GM19455 (cell line): ENCODE results near the gene FAM120B.

Experiments
- ATAC-seq: cut with Tn5 transposase; IDR thresholded peaks from one replicate; pipeline ENCODE4 v1.9.1; 2021; ENCODE audit not compliant: unreplicated experiment

Gene FAM120B

DNA sequence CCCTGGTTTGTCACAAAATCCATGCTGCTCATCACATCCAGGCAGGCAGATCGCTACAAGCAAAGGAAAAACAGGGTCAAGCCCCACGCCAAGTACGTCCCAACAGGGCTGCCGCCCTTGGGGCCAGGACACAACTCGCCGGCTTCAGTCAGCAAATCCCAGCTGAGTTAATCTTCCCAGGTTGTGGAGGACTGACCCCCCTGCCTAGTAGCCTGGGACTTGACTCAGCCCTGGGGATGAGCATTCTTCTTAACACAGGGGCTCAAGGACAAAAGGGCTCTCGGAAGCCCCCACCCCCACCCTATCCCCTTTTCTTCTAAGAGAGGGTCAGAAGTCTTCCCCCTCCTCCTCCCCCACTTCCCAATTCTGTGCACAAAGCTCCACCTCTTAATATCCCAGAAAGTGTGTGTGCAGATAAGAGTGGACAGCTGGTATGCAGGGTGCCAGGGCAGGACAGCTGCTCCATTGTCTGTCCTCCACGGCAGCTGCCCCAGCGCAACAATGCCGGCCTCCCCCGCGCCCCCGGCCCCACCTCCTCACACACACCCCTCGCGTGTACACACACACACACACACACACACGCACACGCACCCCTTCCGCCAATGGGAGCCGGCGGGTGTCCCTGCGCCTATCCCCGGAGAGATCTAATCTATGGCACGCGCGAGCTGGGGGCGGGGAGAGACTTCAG is 20.2 kb upstream of the FAM120B start:
- ATAC-seq = no peak

DNA sequence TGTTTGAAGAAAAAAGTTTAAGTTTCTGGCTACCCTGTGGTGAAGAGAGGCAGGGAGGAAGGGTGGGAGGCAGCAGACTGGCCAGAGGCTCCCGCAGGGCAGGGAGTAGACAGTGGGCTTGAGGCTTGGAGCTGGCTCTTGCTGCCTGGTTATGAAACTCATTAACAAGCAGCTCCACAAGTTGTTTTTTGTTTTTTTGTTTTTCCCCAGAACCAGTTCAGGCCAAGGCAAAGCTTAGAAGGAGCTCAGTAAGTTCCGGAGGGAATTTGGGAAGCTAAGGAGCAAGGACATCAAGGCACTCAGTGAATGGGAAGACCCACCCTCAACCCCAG is 19.7 kb upstream of the FAM120B start:
- no peak for ATAC-seq

- ATAC-seq = no peak
Observed at GRCh38 chr6:170287371-170287876, 19.1 kb upstream of the FAM120B start.

- no peak for ATAC-seq
Observed at GRCh38 chr6:170288091-170288631, 18.4 kb upstream of the FAM120B start.

GRCh38 chr6:170288852-170289179 is 17.7 kb upstream of the FAM120B start:
- no peak for ATAC-seq

DNA sequence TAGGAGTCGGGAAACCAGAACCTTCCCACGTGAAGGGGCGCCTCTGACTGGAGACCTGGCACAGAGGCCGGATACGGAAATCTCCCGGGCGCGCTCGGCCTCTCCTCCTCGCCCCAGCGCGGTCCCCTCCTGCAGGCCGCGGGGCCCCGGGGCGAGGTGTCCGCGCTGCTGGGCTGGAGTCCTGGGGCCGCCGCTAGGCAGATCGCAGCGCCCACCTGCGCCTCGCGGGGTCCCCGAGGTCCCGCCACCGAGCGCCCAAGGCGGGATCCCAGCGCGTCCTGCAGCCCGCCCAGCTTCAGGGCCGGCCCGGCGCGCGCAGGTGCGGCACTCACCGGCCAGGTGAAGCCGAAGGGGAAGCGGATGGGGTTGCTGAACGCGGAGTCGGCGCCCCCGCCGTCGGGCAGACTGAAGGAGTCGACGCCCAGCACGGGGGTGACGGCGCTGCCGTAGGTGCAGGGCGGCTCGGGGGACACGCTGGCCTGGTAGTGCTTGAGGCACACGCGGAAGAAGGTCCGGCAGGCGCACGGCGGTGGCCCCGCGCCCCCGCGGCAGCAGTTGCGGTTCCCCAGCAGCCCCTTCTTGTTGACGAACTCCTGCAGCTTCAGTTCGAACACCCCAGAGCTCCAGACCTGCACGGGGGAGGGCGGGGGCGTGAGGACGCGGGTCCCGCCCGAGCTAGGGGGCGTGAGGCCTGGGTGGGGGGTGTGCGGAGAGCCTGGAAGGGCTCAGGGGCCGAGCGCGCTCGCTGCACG is 17.2 kb upstream of the FAM120B start:
- ATAC-seq = no peak

GRCh38 chr6:170289951-170290295 is 16.6 kb upstream of the FAM120B start:
- no peak for ATAC-seq

- ATAC-seq = no peak
Observed at GRCh38 chr6:170290296-170291128, 16.0 kb upstream of the FAM120B start, which contains the start of gene DLL1. Gene DLL1 (minus strand): TSS chr6:170291078. CDS start chr6:170290139, 939 bp downstream.

GRCh38 chr6:170291271-170292110 is 15.1 kb upstream of the FAM120B start:
- no peak for ATAC-seq

GRCh38 chr6:170292111-170292406 is 14.5 kb upstream of the FAM120B start:
- no peak for ATAC-seq

DNA sequence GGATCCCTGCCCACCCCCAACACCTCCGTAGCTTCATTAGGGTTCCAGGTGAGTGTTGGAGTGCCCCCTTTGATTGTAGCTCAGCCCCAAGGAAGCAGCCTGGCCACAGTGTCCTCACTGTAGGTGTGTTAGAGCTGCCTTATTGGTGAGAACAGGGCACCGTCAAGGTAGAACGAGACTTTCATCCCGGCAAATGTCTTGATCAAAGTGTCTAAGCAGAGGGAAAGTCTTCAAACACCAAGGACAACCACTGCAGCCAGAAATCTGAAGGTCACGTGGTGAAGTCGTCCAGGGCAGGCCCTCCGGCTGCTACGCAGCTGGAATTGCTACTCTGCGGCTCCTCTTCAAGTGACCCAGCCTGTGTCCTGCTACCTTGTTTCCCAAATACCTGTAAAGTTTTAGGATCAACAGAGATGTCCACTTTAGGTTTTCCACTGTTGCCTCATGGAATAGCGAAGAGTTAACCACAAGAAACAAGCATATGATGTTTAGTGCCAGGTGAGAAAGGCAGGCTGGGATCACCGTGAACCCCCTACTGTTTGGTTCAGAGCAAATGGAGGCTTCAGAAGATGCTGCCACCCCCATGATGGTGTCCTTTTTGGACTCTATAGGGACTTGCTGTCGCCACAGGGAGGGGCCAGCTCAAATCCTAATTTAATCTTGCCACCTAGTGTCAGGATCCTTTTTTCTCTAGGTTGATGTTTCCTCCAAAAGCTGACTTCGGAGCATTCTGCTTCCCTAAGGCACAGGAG is 14.0 kb upstream of the FAM120B start:
- no peak for ATAC-seq

DNA sequence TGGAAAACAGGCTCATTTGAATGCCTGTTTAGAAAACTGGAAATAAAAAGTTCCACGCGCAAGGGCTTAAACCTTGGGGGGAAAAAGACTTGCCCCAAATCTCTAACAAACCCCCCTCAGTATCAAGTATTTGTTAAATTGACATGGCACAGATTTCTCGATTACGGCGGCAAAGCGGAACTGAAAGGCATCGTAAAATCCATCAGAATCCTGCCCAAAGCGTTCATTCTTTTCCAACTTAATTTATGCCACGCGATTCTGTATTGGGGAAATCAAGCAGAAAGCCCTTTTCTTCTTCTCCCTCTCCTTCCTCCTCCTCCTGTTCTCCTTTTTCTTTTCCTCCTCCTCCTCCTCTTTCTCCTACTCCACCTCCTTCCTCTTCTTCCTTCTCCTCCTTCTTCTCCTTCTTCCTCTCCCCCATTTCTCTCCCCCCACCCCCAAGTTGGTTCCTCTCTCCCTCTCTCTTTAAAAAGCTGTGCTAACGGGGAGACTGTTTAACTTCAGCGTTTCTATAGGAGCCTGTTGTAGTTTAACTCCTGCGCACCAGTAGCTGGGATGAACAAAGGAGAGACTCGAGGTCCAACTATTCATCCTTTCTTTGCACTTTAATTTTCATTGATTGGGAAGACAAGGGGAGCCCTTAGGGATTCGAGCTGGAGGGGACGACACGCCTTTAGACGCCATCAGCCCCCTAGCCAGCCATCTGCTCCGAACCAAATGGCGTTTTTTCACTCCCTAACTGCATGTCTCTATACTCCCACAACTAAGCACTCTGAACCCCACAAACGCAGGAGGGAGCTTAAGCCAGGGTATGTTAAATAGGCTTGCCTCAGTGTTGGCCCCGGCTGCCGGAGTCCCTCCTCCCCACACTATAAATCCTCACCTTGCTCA is 13.0 kb upstream of the FAM120B start:
- no peak for ATAC-seq

GRCh38 chr6:170294298-170294730 is 12.2 kb upstream of the FAM120B start:
- ATAC-seq = no peak

DNA sequence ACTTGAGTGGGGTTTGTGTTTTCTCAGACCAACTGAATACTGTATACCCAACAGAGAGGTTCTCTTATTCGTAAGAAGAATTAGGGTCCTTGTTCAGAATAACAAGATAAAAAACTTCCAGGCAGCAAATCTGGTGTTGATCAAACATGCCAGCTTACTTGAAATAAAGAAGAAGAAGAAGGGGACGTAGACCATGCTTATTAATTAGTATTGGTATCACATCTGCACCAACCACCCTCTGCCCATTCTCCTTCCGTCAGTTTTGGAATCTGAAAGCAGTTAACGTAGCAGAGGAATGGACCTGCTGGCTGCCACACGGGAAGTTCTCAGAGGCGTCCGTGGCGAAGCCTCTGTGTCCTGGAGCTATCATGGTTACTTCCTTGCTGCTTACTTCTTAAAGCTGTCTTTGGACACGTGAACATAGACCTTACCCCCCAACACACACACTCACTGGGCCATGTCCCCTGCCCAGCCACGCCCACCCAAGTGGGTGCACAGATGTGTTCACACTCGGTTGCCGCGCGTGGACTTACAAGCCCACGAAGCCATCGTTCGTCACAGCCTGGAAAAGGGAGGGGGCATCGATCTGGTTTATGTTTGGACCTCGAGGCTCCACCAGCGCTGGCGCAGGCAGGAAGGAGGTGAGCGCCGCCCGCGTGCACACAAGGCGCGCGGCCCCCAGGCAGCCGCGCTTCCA is 11.6 kb upstream of the FAM120B start:
- ATAC-seq = no peak

GRCh38 chr6:170295510-170296422 is 10.8 kb upstream of the FAM120B start:
- ATAC-seq = peak; percentile 44

- no peak for ATAC-seq
Observed at GRCh38 chr6:170296423-170296745, 10.2 kb upstream of the FAM120B start.

GRCh38 chr6:170296746-170297575 is 9.6 kb upstream of the FAM120B start:
- ATAC-seq = no peak
